Activated B cell treated with CpG ODN at 0.5 μM for 24 hours (primary cell): ENCODE data around the gene RNF115. TPM values are rescaled to one million over a fixed set of nuclear protein-coding genes. Genes with fewer than 3 reads are reported as not detected.
A peak's percentile ranks its signal among the peaks of the same experiment; 100 is the strongest.

Source experiments
- ATAC-seq: fragments of 200-7000 bp; cut with Tn5 transposase; one replicate; pipeline ENCODE4 v1.10.0; 2021; ENCODE audit warnings: low read depth, mild to moderate bottlenecking, moderate library complexity
- CTCF ChIA-PET: fragments of 350-600 bp; sonication (Branson Sonifier 250); formaldehyde crosslinking; loops from one replicate; lab custom pipeline; 2021; ENCODE audit warnings: antibody characterized with exemption; lab: Charles Lee
- POLR2A ChIA-PET: fragments of 350-600 bp; sonication (Branson Sonifier 250); formaldehyde crosslinking; loops from one replicate; lab custom pipeline; 2021; ENCODE audit warnings: antibody characterized with exemption; lab: Charles Lee
- DNase-seq: peaks from one replicate; pipeline ENCODE4 v3.0.0; 2022
- H3K27ac Mint-ChIP-seq: one replicate; pipeline ENCODE4 v1.8.0; 2020; ENCODE audit warnings: mixed read lengths
- H3K27me3 Mint-ChIP-seq: one replicate; pipeline ENCODE4 v1.8.0; 2021; ENCODE audit warnings: mixed read lengths
- H3K36me3 Mint-ChIP-seq: one replicate; pipeline ENCODE4 v1.8.0; 2021; ENCODE audit warnings: low read depth, mixed read lengths
- H3K4me1 Mint-ChIP-seq: one replicate; pipeline ENCODE4 v1.8.0; 2021; ENCODE audit warnings: mixed read lengths
- H3K4me3 Mint-ChIP-seq: one replicate; pipeline ENCODE4 v1.8.0; 2020; ENCODE audit warnings: mild to moderate bottlenecking, mixed read lengths
- H3K9me3 Mint-ChIP-seq: one replicate; pipeline ENCODE4 v1.8.0; 2020; ENCODE audit warnings: mixed read lengths
- CTCF ChIP-seq: fragments of 200-600 bp; IDR thresholded peaks from one replicate; pipeline ENCODE4 v1.8.0; 2022; ENCODE audit warnings: antibody characterized with exemption, mild to moderate bottlenecking
- intact Hi-C: fragments of 100-400 bp; cut with micrococcal nuclease; formaldehyde crosslinking; loops from one replicate; pipeline ENCODE4 v1.15.1; 2024
- total RNA-seq: library from RNA; stranded (reverse); gene quantifications from 2 replicates; pipeline ENCODE4 v1.2.3, GENCODE V29; 2022

Gene RNF115
- 15.3 and 19.7 TPM in 2 replicates for total RNA-seq

- Mint-ChIP-seq H3K27me3 (no peaks in the 10 kb centered on the region), H3K36me3 (peaks cover 42% of the 10 kb centered on the region), H3K27ac (peak within 1 kb of the TSS; percentile 94), H3K9me3 (no peaks in the 10 kb centered on the region), H3K4me3 (peak within 1 kb of the TSS; percentile 97), H3K4me1 (peaks cover 25% of the 10 kb centered on the region)
- intact Hi-C loops: loop anchor here (1.0 to 2.0 kb wide), 2 partner anchors 19 to 35 kb away; partner anchors contain the start of gene PIAS3
- CTCF ChIA-PET: interaction anchor here (1.0 kb wide), 1 partner anchor 21 kb away, joined by 4 read pairs; the partner anchor contains the start of gene NUDT17
- DNase-seq (peak; percentile 80), ATAC-seq (peak; percentile 95)
- POLR2A ChIA-PET: interaction anchor here (0.5 to 3.2 kb wide), 16 partner anchors 11 to 1411 kb away, joined by 3 to 48 read pairs (median 6); partner anchors contain the start of genes ANKRD34A, LIX1L, NUDT17 and PEX11B
- no peak for TF ChIP-seq CTCF
Measured at GRCh38 chr1:145823565-145824498, at the start of gene RNF115, which contains the start of gene POLR3C. RNF115 (minus strand) TSS chr1:145824095; CDS start chr1:145823873, 222 bp downstream. POLR3C (plus strand) TSS chr1:145824200; CDS start chr1:145825777, 1,577 bp downstream.

- DNase-seq (peak; percentile 45), ATAC-seq (peak; percentile 81)
- peaks cover 28% of the 10 kb centered on the region for H3K27me3 Mint-ChIP-seq
- H3K9me3 Mint-ChIP-seq: no peaks in the 10 kb centered on the region
- no peak for TF ChIP-seq CTCF
- H3K27ac Mint-ChIP-seq: no peak overlapping the region
- peak overlapping the region; percentile 83 for H3K4me3 Mint-ChIP-seq
- H3K4me1 Mint-ChIP-seq: peaks cover 11% of the 10 kb centered on the region
- CTCF ChIA-PET: interaction anchor here (0.6 to 2.9 kb wide), 4 partner anchors 13 to 142 kb away, joined by 3 to 15 read pairs (median 6); partner anchors contain the start of genes NUDT17 and PIAS3
- intact Hi-C loops: loop anchor here (1.0 kb wide), 1 partner anchor 9 kb away; no protein-coding TSS in a partner anchor
- POLR2A ChIA-PET: interaction anchor here (0.7 to 3.2 kb wide), 5 partner anchors 13 to 55 kb away, joined by 3 to 26 read pairs (median 9); partner anchors contain the start of genes ANKRD35, NUDT17, PEX11B and PIAS3
- H3K36me3 Mint-ChIP-seq: no peaks in the 10 kb centered on the region
Measured at GRCh38 chr1:145871994-145872924, 48.4 kb upstream of the RNF115 start.

GRCh38 chr1:145868232-145868631 is 44.3 kb upstream of the RNF115 start:
- ATAC-seq: no peak
- Mint-ChIP-seq H3K27ac (no peak overlapping the region), H3K36me3 (no peaks in the 10 kb centered on the region), H3K4me3 (no peak overlapping the region), H3K9me3 (no peaks in the 10 kb centered on the region), H3K27me3 (peaks cover 18% of the 10 kb centered on the region), H3K4me1 (peaks cover 11% of the 10 kb centered on the region)
- ChIA-PET CTCF (interaction anchor here (0.9 to 1.2 kb wide), 2 partner anchors 9 to 21 kb away, joined by 3 read pairs; no protein-coding TSS in a partner anchor), POLR2A (interaction anchor here (1.3 kb wide), 1 partner anchor 9 kb away, joined by 5 read pairs; the partner anchor contains the start of gene PIAS3)
- TF ChIP-seq CTCF: no peak
- no peak for DNase-seq
- intact Hi-C loops: no loop called here

GRCh38 chr1:145863282-145864018 is 39.6 kb upstream of the RNF115 start:
- TF ChIP-seq CTCF: no peak
- H3K36me3 Mint-ChIP-seq: peaks cover 6% of the 10 kb centered on the region
- intact Hi-C loops: loop anchor here (1.0 kb wide), 1 partner anchor 9 kb away; no protein-coding TSS in a partner anchor
- no peaks in the 10 kb centered on the region for H3K9me3 Mint-ChIP-seq
- ATAC-seq (no peak), DNase-seq (no peak)
- H3K27me3 Mint-ChIP-seq: peaks cover 10% of the 10 kb centered on the region
- H3K4me1 Mint-ChIP-seq: peaks cover 5% of the 10 kb centered on the region
- no peak overlapping the region for H3K4me3 Mint-ChIP-seq
- CTCF ChIA-PET: no interaction called here
- POLR2A ChIA-PET: no interaction called here
- no peak overlapping the region for H3K27ac Mint-ChIP-seq
